Testis (tissue), 3 donors: Measurements from ENCODE around the gene MACROD2. TPM values are rescaled to one million over a fixed set of nuclear protein-coding genes. Genes with fewer than 3 reads are reported as not detected.

Experiments
- DNase-seq: peaks from one replicate; pipeline ENCODE4 v3.0.0-alpha.2; 2019
- H3K27ac ChIP-seq, 2 donors: fragments of 200-600 bp; sonication (generic); one replicate each; pipeline ENCODE4 v1.5.1; 2019
- H3K27me3 ChIP-seq: fragments of 200-600 bp; sonication (generic); one replicate; pipeline ENCODE4 v1.5.1; 2019
- H3K36me3 ChIP-seq: fragments of 200-600 bp; sonication (generic); one replicate; pipeline ENCODE4 v1.5.1; 2017; ENCODE audit warnings: low read depth; ENCODE audit errors: missing control alignments
- H3K4me1 ChIP-seq: fragments of 200-600 bp; sonication (generic); one replicate; pipeline ENCODE4 v1.5.1; 2019
- H3K4me3 ChIP-seq, 2 donors: fragments of 200-600 bp; sonication (generic); one replicate each; pipeline ENCODE4 v1.5.1; 2017 to 2019
- H3K9me3 ChIP-seq: fragments of 200-600 bp; sonication (generic); one replicate; pipeline ENCODE4 v1.5.1; 2017
- CTCF ChIP-seq, 3 experiments: fragments of 450-650 bp in 2 of 3; fragments of 200-600 bp in 1 of 3; sonication (generic) in 1 of 3; IDR thresholded peaks; one replicate each; pipeline ENCODE4 v1.5.1; 2016 to 2019; ENCODE audit warnings: antibody characterized with exemption in 3 of 3, mild to moderate bottlenecking in 2 of 3, moderate library complexity in 1 of 3
- POLR2A ChIP-seq: fragments of 450-650 bp; IDR thresholded peaks from one replicate; pipeline ENCODE4 v1.6.1; 2017; ENCODE audit warnings: antibody characterized with exemption, mild to moderate bottlenecking, moderate library complexity
- WGBS, 2 donors: methylation state at CpG; one replicate each; pipeline ENCODE4 v1.1.5; 2018; 5-methylcytosine and 5-hydroxymethylcytosine counted together
- intact Hi-C: fragments of 100-400 bp; cut with DNase I; formaldehyde crosslinking; loops from one replicate; pipeline ENCODE4 v1.15.1; 2023; ENCODE audit warnings: low total_unique reads
- polyA plus RNA-seq: library from polyadenylated mRNA; stranded (reverse); fragments of 350-450 nt; fragmentation: Illumina TruSeq; extraction: RNeasy Lipid Tissue Mini Kit (QIAGEN cat#74804); gene quantifications from one replicate; pipeline ENCODE4 v1.2.3, GENCODE V29; 2014; ENCODE audit warnings: low read depth, low replicate concordance; ENCODE audit not compliant: insufficient read depth
- total RNA-seq, 2 donors: library from RNA; depleted of rRNA; stranded (reverse); fragments of >200 nt; gene quantifications; one replicate each; pipeline ENCODE4 v1.2.3, GENCODE V29; 2016

MACROD2 gene
- total and polyA plus RNA-seq, 3 donors from 2014 or later, result 12.6 to 20.6 (median 16.8) TPM

DNA sequence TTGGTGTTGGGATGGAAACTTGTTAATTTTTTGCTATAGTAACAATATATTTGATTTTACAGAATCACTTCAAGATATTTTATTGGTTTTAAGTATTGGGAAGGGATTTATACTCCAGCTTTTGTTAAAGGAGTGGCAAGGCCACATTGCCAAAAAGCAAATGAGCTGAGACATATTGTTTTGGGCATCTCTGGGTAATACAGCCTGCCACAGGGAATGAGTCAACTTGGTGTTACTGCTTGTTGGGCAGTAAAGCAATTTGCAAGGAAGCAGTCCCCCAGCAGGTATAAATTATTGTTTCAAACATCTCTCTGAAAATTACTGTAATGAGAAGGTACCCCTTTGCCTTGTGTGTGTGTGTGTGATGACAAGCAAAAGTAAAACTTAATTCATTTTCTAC, 1210.4 kb downstream of the MACROD2 start:
- no peaks in the 10 kb centered on the region for H3K4me1 ChIP-seq
- intact Hi-C loops, result no loop called here

GRCh38 chr20:15209537-15209936, 1214.2 kb downstream of the MACROD2 start:
- no peak for DNase-seq
- Histone ChIP-seq H3K27me3 (no peaks in the 10 kb centered on the region), H3K27ac (no peak overlapping the region), H3K36me3 (no peaks in the 10 kb centered on the region), H3K4me1 (no peaks in the 10 kb centered on the region), H3K9me3 (no peaks in the 10 kb centered on the region), H3K4me3 (no peak overlapping the region)
- intact Hi-C loops, result no loop called here
- TF ChIP-seq CTCF (IDR thresholded peaks at IDR 0.05) (no peak), POLR2A (no peak)
- 92% methylated on average over 1 of the region's 1 CpG for WGBS, 2 donors

More for the DNA sequence above, 1210.4 kb downstream of the MACROD2 start:
- Histone ChIP-seq H3K9me3 (no peaks in the 10 kb centered on the region), H3K27ac (no peak overlapping the region), H3K36me3 (no peaks in the 10 kb centered on the region), H3K4me3 (no peak overlapping the region), H3K27me3 (no peaks in the 10 kb centered on the region)
- no peak for TF ChIP-seq POLR2A
- no peak for TF ChIP-seq CTCF (IDR thresholded peaks at IDR 0.05)
- no peak for DNase-seq

- Histone ChIP-seq H3K9me3 (no peaks in the 10 kb centered on the region), H3K4me1 (no peaks in the 10 kb centered on the region), H3K27ac (no peak overlapping the region), H3K36me3 (no peaks in the 10 kb centered on the region), H3K4me3 (no peak overlapping the region), H3K27me3 (no peaks in the 10 kb centered on the region)
- 71 to 82% methylated on average over 1 of the region's 1 CpG for WGBS, 2 donors
- no peak for DNase-seq
- intact Hi-C loops, result no loop called here
- TF ChIP-seq POLR2A (no peak), CTCF (IDR thresholded peaks at IDR 0.05) (no peak)
Measured at GRCh38 chr20:15214051-15214450, 1218.7 kb downstream of the MACROD2 start.

- Histone ChIP-seq H3K27me3 (no peaks in the 10 kb centered on the region), H3K4me1 (no peaks in the 10 kb centered on the region), H3K36me3 (no peaks in the 10 kb centered on the region), H3K27ac (no peak overlapping the region), H3K4me3 (no peak overlapping the region), H3K9me3 (no peaks in the 10 kb centered on the region)
- no peak for DNase-seq
- whole genome bisulfite sequencing, 2 donors, result 80 to 82% methylated on average over 6 of the region's 6 CpGs
- TF ChIP-seq CTCF (IDR thresholded peaks at IDR 0.05), result no peak
- no peak for TF ChIP-seq POLR2A
- intact Hi-C loops, result no loop called here
Measured at GRCh38 chr20:15220009-15220656, 1224.8 kb downstream of the MACROD2 start.
